HepG2 (cell line): ENCODE measurements around the gene PPP2R1B. TPM values are rescaled to one million over a fixed set of nuclear protein-coding genes. Genes with fewer than 3 reads are reported as not detected.

ENCODE experiments used
- CBX1 ChIP-seq: IDR thresholded peaks from one replicate; pipeline ENCODE4 v1.6.1; 2016; ENCODE audit warnings: antibody characterized with exemption, low read depth
- EP300 ChIP-seq, 3 experiments: sonication (generic) in 1 of 3; formaldehyde crosslinking in 1 of 3; IDR thresholded peaks; 2 replicates each; pipeline versions ENCODE4 v1.5.1 to v1.6.1; 2011 to 2020; ENCODE audit warnings: low read depth in 2 of 3, low read length in 2 of 3, borderline replicate concordance in 1 of 3, improper control_type of control experiment in 1 of 3, mild to moderate bottlenecking in 1 of 3, missing genetic modification reagents in 1 of 3, moderate library complexity in 1 of 3
- FOXJ3 ChIP-seq: sonication (generic); formaldehyde crosslinking; IDR thresholded peaks from 2 replicates; pipeline ENCODE4 v1.4.0; 2020; ENCODE audit warnings: missing genetic modification reagents, mild to moderate bottlenecking, borderline replicate concordance
- HDAC2 ChIP-seq: sonication (generic); formaldehyde crosslinking; IDR thresholded peaks from 2 replicates; pipeline ENCODE4 v1.4.0; 2020; ENCODE audit warnings: missing genetic modification reagents
- JARID2 ChIP-seq: sonication (generic); formaldehyde crosslinking; IDR thresholded peaks from 2 replicates; pipeline ENCODE4 v1.8.1; 2023; ENCODE audit warnings: missing genetic modification reagents, inconsistent platforms; ENCODE audit not compliant: insufficient replicate concordance
- KAT8 ChIP-seq: IDR thresholded peaks from 2 replicates; pipeline ENCODE4 v1.6.1; 2016; ENCODE audit warnings: missing genetic modification reagents, missing compliant biosample characterization
- KDM1A ChIP-seq: IDR thresholded peaks from 2 replicates; pipeline ENCODE4 v1.6.1; 2016; ENCODE audit warnings: missing compliant biosample characterization
- MAFK ChIP-seq, 2 experiments: IDR thresholded peaks in 1 of 2; conservative IDR thresholded peaks in 1 of 2; 2 replicates each; pipeline ENCODE4 v1.6.1; 2011; ENCODE audit warnings: improper control_type of control experiment in 2 of 2, low read length in 2 of 2
- MIER2 ChIP-seq: IDR thresholded peaks from 2 replicates; pipeline ENCODE4 v1.6.1; 2016; ENCODE audit warnings: missing biosample characterization, missing genetic modification reagents
- MXI1 ChIP-seq: IDR thresholded peaks from 3 replicates; pipeline ENCODE4 v1.6.1; 2012; ENCODE audit warnings: low read depth, low read length, inconsistent platforms, borderline replicate concordance
- NCOA2 ChIP-seq: sonication (generic); formaldehyde crosslinking; IDR thresholded peaks from 2 replicates; pipeline ENCODE4 v1.8.0; 2022; ENCODE audit warnings: inconsistent platforms
- NFE2L1 ChIP-seq: sonication (generic); formaldehyde crosslinking; IDR thresholded peaks from 2 replicates; pipeline ENCODE4 v1.4.0; 2020; ENCODE audit warnings: missing genetic modification reagents, mild to moderate bottlenecking, borderline replicate concordance
- NR2F2 ChIP-seq: IDR thresholded peaks from 2 replicates; pipeline ENCODE4 v1.6.1; 2012; ENCODE audit warnings: low read depth, inconsistent platforms, borderline replicate concordance
- PHF21A ChIP-seq: sonication (generic); formaldehyde crosslinking; IDR thresholded peaks from 2 replicates; pipeline ENCODE4 v1.5.0; 2020; ENCODE audit warnings: mild to moderate bottlenecking, missing genetic modification reagents
- PTBP1 ChIP-seq: fragments of 200-400 bp; formaldehyde crosslinking; IDR thresholded peaks from 2 replicates; pipeline ENCODE4 v1.6.1; 2018; ENCODE audit warnings: low read length, low read depth; ENCODE audit not compliant: poor library complexity, severe bottlenecking
- RARA ChIP-seq: IDR thresholded peaks from 2 replicates; pipeline ENCODE4 v1.6.1; 2016; ENCODE audit warnings: missing genetic modification reagents, missing compliant biosample characterization
- RNF2 ChIP-seq: fragments of 450-650 bp; conservative IDR thresholded peaks from 2 replicates; pipeline ENCODE4 v1.6.1; 2016; ENCODE audit warnings: low read depth
- SIX1 ChIP-seq: sonication (generic); formaldehyde crosslinking; IDR thresholded peaks from 2 replicates; pipeline ENCODE4 v1.4.0; 2020; ENCODE audit warnings: missing genetic modification reagents, borderline replicate concordance
- SNRNP70 ChIP-seq: fragments of 200-400 bp; formaldehyde crosslinking; IDR thresholded peaks from 2 replicates; pipeline ENCODE4 v1.6.1; 2017; ENCODE audit warnings: mild to moderate bottlenecking, low read depth, low read length, moderate library complexity
- SP140L ChIP-seq: sonication (generic); formaldehyde crosslinking; IDR thresholded peaks from 2 replicates; pipeline ENCODE4 v1.4.0; 2020; ENCODE audit warnings: missing genetic modification reagents, borderline replicate concordance
- SRF ChIP-seq: IDR thresholded peaks from 2 replicates; pipeline ENCODE4 v1.6.1; 2011; ENCODE audit warnings: mild to moderate bottlenecking, low read depth, low read length, moderate library complexity
- TP53 ChIP-seq: sonication (generic); formaldehyde crosslinking; conservative IDR thresholded peaks from 2 replicates; pipeline ENCODE4 v1.4.0; 2020; ENCODE audit warnings: missing genetic modification reagents
- ZBED4 ChIP-seq: sonication (generic); formaldehyde crosslinking; IDR thresholded peaks from 2 replicates; pipeline ENCODE4 v1.4.0; 2020; ENCODE audit warnings: missing genetic modification reagents, borderline replicate concordance
- ZNF160 ChIP-seq: sonication (generic); formaldehyde crosslinking; IDR thresholded peaks from 2 replicates; pipeline ENCODE4 v1.8.0; 2022; ENCODE audit warnings: mild to moderate bottlenecking, inconsistent platforms, missing genetic modification reagents
- ZNF256 ChIP-seq: sonication (generic); formaldehyde crosslinking; conservative IDR thresholded peaks from 2 replicates; pipeline ENCODE4 v1.4.0; 2020; ENCODE audit warnings: missing genetic modification reagents
- ZNF563 ChIP-seq: sonication (generic); formaldehyde crosslinking; IDR thresholded peaks from 2 replicates; pipeline ENCODE4 v1.8.0; 2022; ENCODE audit warnings: mild to moderate bottlenecking, moderate library complexity, missing genetic modification reagents
- ZNF841 ChIP-seq: sonication (generic); formaldehyde crosslinking; IDR thresholded peaks from 2 replicates; pipeline ENCODE4 v1.8.1; 2023; ENCODE audit warnings: missing genetic modification reagents, borderline replicate concordance
- ZSCAN25 ChIP-seq: sonication (generic); formaldehyde crosslinking; IDR thresholded peaks from 2 replicates; pipeline ENCODE4 v1.8.0; 2022; ENCODE audit warnings: mild to moderate bottlenecking, missing genetic modification reagents
- polyA plus RNA-seq, 8 experiments: library from polyadenylated mRNA; depleted of rRNA in 3 of 8; stranded (reverse) in 7 of 8; unstranded in 1 of 8; fragments of >200 nt; fragmentation: Illumina TruSeq in 4 of 8; extraction: Trizol in 4 of 8; gene quantifications; 2 replicates each; pipeline versions ENCODE4 v1.2.1 to v1.2.3, GENCODE V29; 2011 to 2016; ENCODE audit warnings: low read depth in 4 of 8, missing spikeins in 1 of 8, mixed read lengths in 1 of 8; ENCODE audit not compliant: insufficient read depth in 1 of 8
- total RNA-seq, 5 experiments: library from RNA; depleted of rRNA; stranded (reverse); fragments of >200 nt; fragmentation: Illumina TruSeq; extraction: Trizol; gene quantifications; 2 replicates each; pipeline ENCODE4 v1.2.3, GENCODE V29; 2016; ENCODE audit warnings: low read depth in 1 of 5

PPP2R1B gene
- total and polyA plus RNA-seq, 2 of the 13 experiments (the other 11 are each of a cell fraction or from before 2014, with no cell fraction given) = 22.1 to 56.8 TPM

- TF ChIP-seq ZNF160 (CRISPR knock-in tag) (no peak), MAFK (conservative IDR thresholded peaks at IDR 0.05 in 1 of 2, IDR thresholded peaks at IDR 0.05 in 1 of 2; ENCODE audit: low read length in 2 of 2) (no peak), SIX1 (no peak; the same call in 1 of the 2 replicates), ZNF563 (CRISPR knock-in tag) (no peak), PHF21A (CRISPR knock-in tag) (0 out of 2 replicates have a peak, but pooled peaks have one; percentile 43), NR2F2 (0 out of 2 replicates have a peak, but pooled peaks have one; percentile 31), PTBP1 (no peak), NFE2L1 (no peak), HDAC2 (CRISPR knock-in tag) (peak; percentile 61; the same call in 1 of the 2 replicates), RARA (peak; percentile 72), KDM1A (CRISPR knock-in tag) (no peak), ZNF256 (no peak), CBX1 (no peak), ZNF841 (CRISPR knock-in tag) (no peak), ZBED4 (CRISPR knock-in tag) (no peak), JARID2 (CRISPR knock-in tag) (no peak), ZSCAN25 (CRISPR knock-in tag) (no peak), RNF2 (no peak), MIER2 (CRISPR knock-in tag) (no peak), EP300 (IDR thresholded peaks at IDR 0.05; ENCODE audit: low read depth in 2 of 2, low read length in 2 of 2) (peak in 1 of 2 experiments; percentile 47; a peak in 2 of 4 replicates), EP300 (CRISPR knock-in tag; IDR thresholded peaks at IDR 0.05; ENCODE audit: borderline replicate concordance) (no peak; the same call in 1 of the 2 replicates), SNRNP70 (no peak), MXI1 (no peak; the same call in 2 of the 3 replicates), KAT8 (CRISPR knock-in tag) (no peak), NCOA2 (peak; percentile 66), SRF (no peak), SP140L (CRISPR knock-in tag) (no peak), FOXJ3 (0 out of 2 replicates have a peak, but pooled peaks have one; percentile 30), TP53 (no peak)
Observed at GRCh38 chr11:111777094-111778046, 11.2 kb upstream of the PPP2R1B start (continued).
